Astrocyte (in vitro differentiated cells and primary cell): ENCODE measurements around the gene LIX1L.

ENCODE experiments used
- CTCF ChIP-seq: IDR thresholded peaks from 2 replicates; pipeline ENCODE4 v1.5.1; 2011; ENCODE audit warnings: low read depth, mild to moderate bottlenecking, inconsistent platforms, low read length, moderate library complexity; ENCODE audit not compliant: insufficient read depth
- EZH2 ChIP-seq: IDR thresholded peaks from 2 replicates; pipeline ENCODE4 v1.6.1; 2012; ENCODE audit warnings: mild to moderate bottlenecking, low read length, inconsistent platforms; ENCODE audit not compliant: insufficient read depth

GRCh38 chr1:145917595-145917994, 40.2 kb downstream of the LIX1L start:
- TF ChIP-seq CTCF (no peak), EZH2 (no peak)
